Panc1 (cell line): ENCODE measurements around the gene ZP1. TPM values are rescaled to one million over a fixed set of nuclear protein-coding genes. Genes with fewer than 3 reads are reported as not detected.

ENCODE experiments used
- ATAC-seq: fragments of 200-7000 bp; cut with Tn5 transposase; 2 replicates; pipeline ENCODE4 v1.9.1; 2020; ENCODE audit warnings: mild to moderate bottlenecking, moderate library complexity
- BruUV-seq: library from RNA; stranded (reverse); fragments of 400-500 nt; replicated peaks from 2 replicates; lab custom pipeline; 2021; lab: Mats Ljungman, UMichigan
- CTCF ChIA-PET: fragments of 300-600 bp; sonication (Branson Sonifier 250); formaldehyde crosslinking; loops from one replicate; lab custom pipeline; 2022; ENCODE audit warnings: antibody characterized with exemption; lab: Charles Lee
- POLR2A ChIA-PET: fragments of 300-600 bp; sonication (Branson Sonifier 250); formaldehyde crosslinking; loops from one replicate; lab custom pipeline; 2022; ENCODE audit warnings: antibody characterized with exemption; lab: Charles Lee
- DNase-seq: peaks from one replicate; pipeline ENCODE4 v3.0.0-alpha.2; 2010; ENCODE audit warnings: low read depth, low spot score
- H3K27ac ChIP-seq: 2 replicates; pipeline ENCODE4 v1.5.1; 2011; ENCODE audit warnings: mild to moderate bottlenecking, low read length, inconsistent platforms
- H3K27me3 ChIP-seq: fragments of 200-500 bp; sonication (Bioruptor generic); 2 replicates; pipeline ENCODE4 v1.6.0; 2014; ENCODE audit warnings: low read length, inconsistent platforms; ENCODE audit not compliant: control insufficient read depth, insufficient read depth
- H3K36me3 ChIP-seq: fragments of 200-500 bp; sonication (Bioruptor generic); 2 replicates; pipeline ENCODE4 v1.5.1; 2014; ENCODE audit warnings: inconsistent platforms, mild to moderate bottlenecking, low read length, moderate library complexity; ENCODE audit not compliant: control insufficient read depth, insufficient read depth
- H3K4me1 ChIP-seq: 2 replicates; pipeline ENCODE4 v1.5.1; 2011; ENCODE audit warnings: inconsistent platforms, mild to moderate bottlenecking, low read length, moderate library complexity; ENCODE audit not compliant: control insufficient read depth, insufficient read depth
- H3K4me3 ChIP-seq, 2 experiments: 2 replicates each; pipeline ENCODE4 v1.5.1; 2011 to 2012; ENCODE audit warnings: low read depth in 2 of 2, low read length in 2 of 2, mild to moderate bottlenecking in 2 of 2, inconsistent platforms in 1 of 2, moderate library complexity in 1 of 2
- H3K9me3 ChIP-seq: fragments of 200-500 bp; sonication (Bioruptor generic); 2 replicates; pipeline ENCODE4 v1.5.1; 2014; ENCODE audit warnings: low read depth, mild to moderate bottlenecking, inconsistent platforms, low read length, moderate library complexity; ENCODE audit not compliant: control insufficient read depth, insufficient read depth
- CTCF ChIP-seq: fragments of 450-650 bp; IDR thresholded peaks from 2 replicates; pipeline ENCODE4 v1.5.1; 2017; ENCODE audit warnings: mild to moderate bottlenecking
- POLR2AphosphoS5 ChIP-seq: IDR thresholded peaks from 2 replicates; pipeline ENCODE4 v1.6.1; 2012; ENCODE audit warnings: mild to moderate bottlenecking, low read depth, low read length, moderate library complexity
- SIN3A ChIP-seq: IDR thresholded peaks from 2 replicates; pipeline ENCODE4 v1.6.1; 2012; ENCODE audit warnings: low read depth, mild to moderate bottlenecking, low read length, moderate library complexity, borderline replicate concordance; ENCODE audit not compliant: insufficient read depth
- TCF7L2 ChIP-seq: IDR thresholded peaks from 2 replicates; pipeline ENCODE4 v1.6.1; 2011; ENCODE audit warnings: mild to moderate bottlenecking, low read depth, low read length, inconsistent platforms
- in situ Hi-C: cut with HindIII; loops from 2 replicates; pipeline ENCODE4 v1.10.0; 2016; ENCODE audit warnings: low sequenced_read_pairs, low pct_unique_long_range_greater_than_20kb
- intact Hi-C: fragments of 100-400 bp; cut with micrococcal nuclease; formaldehyde crosslinking; loops from one replicate; pipeline ENCODE4 v1.10.0; 2022; ENCODE audit not compliant: unreplicated experiment
- total RNA-seq: library from RNA; stranded (reverse); gene quantifications from one replicate; pipeline ENCODE4 v1.2.1, GENCODE V29; 2021; ENCODE audit not compliant: unreplicated experiment
- TF ChIP-seq, protein P1 (sequence below), 2 experiments: IDR thresholded peaks; 2 replicates each; pipeline ENCODE4 v1.6.1; 2011 to 2012; ENCODE audit warnings: low read depth in 2 of 2, control low read depth in 1 of 2, low read length in 1 of 2, mild to moderate bottlenecking in 1 of 2, moderate library complexity in 1 of 2; ENCODE audit not compliant: insufficient read depth in 1 of 2

ZP1 gene
- total RNA-seq, 1 experiment from 2014 or later = not detected

- TF ChIP-seq POLR2AphosphoS5 (no peak), TCF7L2 (no peak)
- Histone ChIP-seq H3K4me1 (no peaks in the 10 kb centered on the region), H3K27me3 (no peaks in the 10 kb centered on the region), H3K9me3 (no peaks in the 10 kb centered on the region), H3K27ac (no peak overlapping the region), H3K36me3 (no peaks in the 10 kb centered on the region), H3K4me3 (no peak overlapping the region)
- ATAC-seq (no peak), DNase-seq (no peak)
- in situ Hi-C loops (no loop called here), intact Hi-C loops (no loop called here)
- ChIA-PET POLR2A (no interaction called here), CTCF (no interaction called here)
- no TSS peak for BruUV-seq
Observed at GRCh38 chr11:60872124-60872960, 5.0 kb downstream of the ZP1 start.

- no peak for DNase-seq
- Histone ChIP-seq H3K27me3 (no peaks in the 10 kb centered on the region), H3K4me3 (no peak overlapping the region), H3K4me1 (no peaks in the 10 kb centered on the region), H3K27ac (no peak overlapping the region), H3K36me3 (no peaks in the 10 kb centered on the region), H3K9me3 (no peaks in the 10 kb centered on the region)
- intact Hi-C loops (no loop called here), in situ Hi-C loops (no loop called here)
- ATAC-seq = no peak
- POLR2A ChIA-PET = interaction anchor here (0.7 kb wide), 1 partner anchor 36 kb away, joined by 3 read pairs; no protein-coding TSS in a partner anchor
- TF ChIP-seq, protein P1, sequence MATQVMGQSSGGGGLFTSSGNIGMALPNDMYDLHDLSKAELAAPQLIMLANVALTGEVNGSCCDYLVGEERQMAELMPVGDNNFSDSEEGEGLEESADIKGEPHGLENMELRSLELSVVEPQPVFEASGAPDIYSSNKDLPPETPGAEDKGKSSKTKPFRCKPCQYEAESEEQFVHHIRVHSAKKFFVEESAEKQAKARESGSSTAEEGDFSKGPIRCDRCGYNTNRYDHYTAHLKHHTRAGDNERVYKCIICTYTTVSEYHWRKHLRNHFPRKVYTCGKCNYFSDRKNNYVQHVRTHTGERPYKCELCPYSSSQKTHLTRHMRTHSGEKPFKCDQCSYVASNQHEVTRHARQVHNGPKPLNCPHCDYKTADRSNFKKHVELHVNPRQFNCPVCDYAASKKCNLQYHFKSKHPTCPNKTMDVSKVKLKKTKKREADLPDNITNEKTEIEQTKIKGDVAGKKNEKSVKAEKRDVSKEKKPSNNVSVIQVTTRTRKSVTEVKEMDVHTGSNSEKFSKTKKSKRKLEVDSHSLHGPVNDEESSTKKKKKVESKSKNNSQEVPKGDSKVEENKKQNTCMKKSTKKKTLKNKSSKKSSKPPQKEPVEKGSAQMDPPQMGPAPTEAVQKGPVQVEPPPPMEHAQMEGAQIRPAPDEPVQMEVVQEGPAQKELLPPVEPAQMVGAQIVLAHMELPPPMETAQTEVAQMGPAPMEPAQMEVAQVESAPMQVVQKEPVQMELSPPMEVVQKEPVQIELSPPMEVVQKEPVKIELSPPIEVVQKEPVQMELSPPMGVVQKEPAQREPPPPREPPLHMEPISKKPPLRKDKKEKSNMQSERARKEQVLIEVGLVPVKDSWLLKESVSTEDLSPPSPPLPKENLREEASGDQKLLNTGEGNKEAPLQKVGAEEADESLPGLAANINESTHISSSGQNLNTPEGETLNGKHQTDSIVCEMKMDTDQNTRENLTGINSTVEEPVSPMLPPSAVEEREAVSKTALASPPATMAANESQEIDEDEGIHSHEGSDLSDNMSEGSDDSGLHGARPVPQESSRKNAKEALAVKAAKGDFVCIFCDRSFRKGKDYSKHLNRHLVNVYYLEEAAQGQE (IDR thresholded peaks at IDR 0.05; ENCODE audit: insufficient read depth in 1 of 2, low read depth in 2 of 2, low read length in 1 of 2) = no peak
- TF ChIP-seq SIN3A (no peak), TCF7L2 (no peak), POLR2AphosphoS5 (no peak), CTCF (no peak)
- no TSS peak for BruUV-seq
- CTCF ChIA-PET = no interaction called here
Observed at GRCh38 chr11:60872961-60873524, 5.7 kb downstream of the ZP1 start.
